DND-41 (cell line): ENCODE measurements around the gene ADM.

Experiments used
- CTCF ChIP-seq: IDR thresholded peaks from 2 replicates; pipeline ENCODE4 v1.5.1; 2012; ENCODE audit warnings: borderline replicate concordance, low read length, moderate library complexity, mild to moderate bottlenecking; ENCODE audit not compliant: poor library complexity, severe bottlenecking; ENCODE audit errors: extremely low read depth
- EZH2 ChIP-seq: IDR thresholded peaks from 3 replicates; pipeline ENCODE4 v1.6.1; 2012; ENCODE audit warnings: borderline replicate concordance, low read depth, mild to moderate bottlenecking, moderate library complexity, low read length, inconsistent platforms; ENCODE audit not compliant: severe bottlenecking

GRCh38 chr11:10317776-10318526 is 13.1 kb downstream of the ADM start:
- no peak for TF ChIP-seq CTCF
- no peak for TF ChIP-seq EZH2
